Fibroblast of villous mesenchyme (primary cell): Measurements from ENCODE around the gene CFAP97D1. TPM values are rescaled to one million over a fixed set of nuclear protein-coding genes. Genes with fewer than 3 reads are reported as not detected.
A peak's percentile ranks its signal among the peaks of the same experiment; 100 is the strongest.

ENCODE experiments used
- DNase-seq: peaks from one replicate; pipeline ENCODE4 v3.0.0-alpha.2; 2010; ENCODE audit warnings: low read depth
- H3K4me3 ChIP-seq: 2 replicates; pipeline ENCODE4 v1.5.1; 2011; ENCODE audit warnings: low read depth, mild to moderate bottlenecking, low read length
- CTCF ChIP-seq: IDR thresholded peaks from 2 replicates; pipeline ENCODE4 v1.5.1; 2012; ENCODE audit warnings: low read depth, mild to moderate bottlenecking, low read length; ENCODE audit not compliant: insufficient read depth
- total RNA-seq: library from RNA; depleted of rRNA; stranded (reverse); fragments of >200 nt; gene quantifications from 2 replicates; pipeline ENCODE4 v1.2.3, GENCODE V29; 2012

Gene CFAP97D1
- not detected in 2 replicates for total RNA-seq

DNA sequence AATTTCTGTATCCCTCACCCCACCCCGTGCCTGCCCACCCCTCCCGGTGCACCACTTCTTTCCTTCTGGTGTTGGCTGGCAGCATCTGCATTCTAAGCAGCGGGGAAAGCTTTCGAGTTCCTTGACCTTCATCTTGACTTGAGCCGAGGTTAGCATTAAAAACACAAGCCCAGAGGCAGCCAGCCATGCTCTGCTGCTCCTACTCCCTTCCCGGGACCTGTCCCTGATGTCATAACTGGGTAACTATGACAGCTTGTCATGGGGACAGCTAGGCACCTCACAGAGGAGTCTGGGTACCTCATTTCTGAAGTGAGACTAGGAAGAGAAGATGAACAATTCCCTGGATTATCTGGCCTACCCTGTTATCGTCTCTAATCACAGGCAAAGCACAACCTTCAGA is at the start of gene CFAP97D1:
CFAP97D1 (plus strand) TSS at position 301 of the 400 bp plus-strand sequence; CDS start at position 329, 28 bp downstream.
- no peak for DNase-seq

GRCh38 chr17:43732958-43733357 is 47.3 kb upstream of the CFAP97D1 start:
- peak; percentile 56 for DNase-seq
- no peak overlapping the region for H3K4me3 ChIP-seq
- TF ChIP-seq CTCF = no peak

More for the DNA sequence above, at the start of gene CFAP97D1:
- H3K4me3 ChIP-seq = peak within 1 kb of the TSS; percentile 85
- no peak for TF ChIP-seq CTCF

- TF ChIP-seq CTCF = no peak
- DNase-seq = no peak
- H3K4me3 ChIP-seq = no peak overlapping the region
These were observed 46.3 kb upstream of the CFAP97D1 start for GRCh38 chr17:43733956-43734355.

- no peak for TF ChIP-seq CTCF
- DNase-seq = peak; percentile 37
- H3K4me3 ChIP-seq = no peak overlapping the region
These were observed 45.9 kb upstream of the CFAP97D1 start for GRCh38 chr17:43734376-43734775.

- H3K4me3 ChIP-seq = no peak overlapping the region
- peak; percentile 25 for DNase-seq
- TF ChIP-seq CTCF = no peak
These were observed 43.8 kb upstream of the CFAP97D1 start for GRCh38 chr17:43736389-43736788.

- H3K4me3 ChIP-seq = no peak overlapping the region
- no peak for TF ChIP-seq CTCF
- DNase-seq = no peak
These were observed 42.5 kb upstream of the CFAP97D1 start for GRCh38 chr17:43737722-43738121.

- no peak for TF ChIP-seq CTCF
- peak; percentile 15 for DNase-seq
- no peak overlapping the region for H3K4me3 ChIP-seq
These were observed 39.7 kb upstream of the CFAP97D1 start for GRCh38 chr17:43740541-43740940.
